Smooth muscle cell (in vitro differentiated cells): ENCODE results near the gene PARP16. TPM values are rescaled to one million over a fixed set of nuclear protein-coding genes. Genes with fewer than 3 reads are reported as not detected.

Experiments
- DNase-seq: peaks from one replicate; lab custom pipeline; 2025; ENCODE audit not compliant: unreplicated experiment; lab: John Stamatoyannopoulos, UW
- H2AFZ ChIP-seq: fragments of 200-600 bp; sonication (generic); 2 replicates; pipeline ENCODE4 v1.6.0; 2016; ENCODE audit warnings: antibody characterized with exemption, low read depth, mild to moderate bottlenecking
- H3F3A ChIP-seq: fragments of 200-600 bp; sonication (generic); 2 replicates; pipeline ENCODE4 v1.6.0; 2017; ENCODE audit warnings: antibody characterized with exemption, low read depth
- H3K27ac ChIP-seq: fragments of 200-600 bp; sonication (generic); 2 replicates; pipeline ENCODE4 v1.5.1; 2016; ENCODE audit warnings: low read depth, mild to moderate bottlenecking
- H3K27me3 ChIP-seq: fragments of 200-600 bp; sonication (generic); 2 replicates; pipeline ENCODE4 v1.6.1; 2016; ENCODE audit warnings: low read depth, mild to moderate bottlenecking
- H3K36me3 ChIP-seq: fragments of 200-600 bp; sonication (generic); 2 replicates; pipeline ENCODE4 v1.5.1; 2016; ENCODE audit warnings: low read depth
- H3K4me1 ChIP-seq: fragments of 200-600 bp; sonication (generic); 2 replicates; pipeline ENCODE4 v1.5.1; 2016; ENCODE audit warnings: low read depth
- H3K4me2 ChIP-seq: fragments of 200-600 bp; sonication (generic); 2 replicates; pipeline ENCODE4 v1.6.0; 2016; ENCODE audit warnings: mild to moderate bottlenecking
- H3K4me3 ChIP-seq: fragments of 200-600 bp; sonication (generic); 2 replicates; pipeline ENCODE4 v1.5.1; 2016; ENCODE audit warnings: mild to moderate bottlenecking
- H3K79me2 ChIP-seq: fragments of 200-600 bp; sonication (generic); 2 replicates; pipeline ENCODE4 v1.6.0; 2016; ENCODE audit warnings: low read depth, mild to moderate bottlenecking
- H3K9ac ChIP-seq: fragments of 200-600 bp; sonication (generic); 2 replicates; pipeline ENCODE4 v1.6.0; 2016; ENCODE audit warnings: low read depth
- H3K9me3 ChIP-seq: fragments of 200-600 bp; sonication (generic); replicated peaks from 2 replicates; pipeline ENCODE4 v1.5.1; 2016; ENCODE audit warnings: low read depth
- H4K20me1 ChIP-seq: fragments of 200-600 bp; sonication (generic); 2 replicates; pipeline ENCODE4 v1.6.0; 2016; ENCODE audit warnings: low read depth
- CTCF ChIP-seq: fragments of 200-600 bp; sonication (generic); IDR thresholded peaks from 2 replicates; pipeline ENCODE4 v1.5.1; 2017; ENCODE audit warnings: borderline replicate concordance, mild to moderate bottlenecking, antibody characterized with exemption; ENCODE audit not compliant: insufficient read depth, poor library complexity, severe bottlenecking
- WGBS: methylation state at CpG from one replicate; pipeline ENCODE4 v1.1.7; 2016; ENCODE audit warnings: low lambda C conversion rate; 5-methylcytosine and 5-hydroxymethylcytosine counted together
- polyA plus RNA-seq: library from polyadenylated mRNA; unstranded; fragments of >200 nt; fragmentation: Nextera tagmentation; extraction: Ambion mirVana; gene quantifications from 2 replicates; pipeline ENCODE4 v1.2.1, GENCODE V29; 2016
- small RNA-seq: library from RNA; depleted of rRNA; stranded (forward); fragments of <200 nt; gene quantifications from one replicate; pipeline ENCODE3, GENCODE V24; 2014
- total RNA-seq: library from RNA; depleted of rRNA; stranded (reverse); fragments of >200 nt; gene quantifications from 2 replicates; pipeline ENCODE4 v1.2.3, GENCODE V29; 2014

The PARP16 gene
- total and polyA plus RNA-seq, 2 experiments from 2014 or later: 6.0 to 15.1 TPM

GRCh38 chr15:65209701-65210643, 76.7 kb downstream of the PARP16 start:
- Histone ChIP-seq H3K36me3 (no peaks in the 10 kb centered on the region), H3K27ac (peak overlapping the region; percentile 65), H3K9ac (no peak overlapping the region), H4K20me1 (no peaks in the 10 kb centered on the region), H3K79me2 (no peaks in the 10 kb centered on the region), H3K9me3 (no peaks in the 10 kb centered on the region), H3K4me1 (peaks cover 34% of the 10 kb centered on the region), H2AFZ (peak overlapping the region; percentile 61), H3F3A (peaks cover 4% of the 10 kb centered on the region), H3K27me3 (no peaks in the 10 kb centered on the region), H3K4me2 (peak overlapping the region; percentile 74), H3K4me3 (no peak overlapping the region)
- 66% methylated on average over 17 of the region's 17 CpGs for WGBS
- no peak for DNase-seq
- TF ChIP-seq CTCF: no peak

- Histone ChIP-seq H3K27ac (no peak overlapping the region), H3F3A (peaks cover 4% of the 10 kb centered on the region), H3K79me2 (no peaks in the 10 kb centered on the region), H2AFZ (no peak overlapping the region), H3K9me3 (no peaks in the 10 kb centered on the region), H3K36me3 (no peaks in the 10 kb centered on the region), H3K4me2 (no peak overlapping the region), H3K27me3 (no peaks in the 10 kb centered on the region), H4K20me1 (no peaks in the 10 kb centered on the region), H3K4me1 (peaks cover 34% of the 10 kb centered on the region), H3K9ac (no peak overlapping the region), H3K4me3 (no peak overlapping the region)
- 93% methylated on average over 2 of the region's 2 CpGs for WGBS
- no peak for TF ChIP-seq CTCF
- no peak for DNase-seq
Measured at GRCh38 chr15:65208647-65209046, 78.0 kb downstream of the PARP16 start.

Small RNA genes within 50 kb of the gene (small RNA-seq; reads per million reads assigned to genes)
- not detected for gene AC068213.1
- gene RNU5A-1: 29,101 reads per million, percentile 100 among the genes with 10 or more reads in this experiment
- 2,090 reads per million, percentile 100 among the genes with 10 or more reads in this experiment for gene RNU5B-1
- gene RNU6-686P: not detected
- gene SNORA24B: 0.82 reads per million, percentile 26 among the genes with 10 or more reads in this experiment

Other genes with a start within 250 kb of the PARP16 start
- gene SLC51B, start 241.5 kb downstream of the PARP16 start, total RNA-seq: not detected in 2 replicates
- gene SLC51B, start 241.5 kb downstream of the PARP16 start, polyA plus RNA-seq: not detected in 2 replicates
- 8.7 and 11.8 TPM in 2 replicates for gene RASL12, start 218.9 kb downstream of the PARP16 start, total RNA-seq
- 14.6 and 15.0 TPM in 2 replicates for gene RASL12, start 218.9 kb downstream of the PARP16 start, polyA plus RNA-seq
- gene KBTBD13, start 210.1 kb downstream of the PARP16 start, total RNA-seq: not detected in 2 replicates
- 0.11 and 0.66 TPM in 2 replicates for gene KBTBD13, start 210.1 kb downstream of the PARP16 start, polyA plus RNA-seq
- gene UBAP1L, start 171.7 kb downstream of the PARP16 start, total RNA-seq: 0.90 and 1.0 TPM in 2 replicates
- 1.2 and 3.1 TPM in 2 replicates for gene UBAP1L, start 171.7 kb downstream of the PARP16 start, polyA plus RNA-seq
- 13.4 and 14.3 TPM in 2 replicates for gene PDCD7, start 153.1 kb downstream of the PARP16 start, total RNA-seq
- 10.4 and 11.6 TPM in 2 replicates for gene PDCD7, start 153.1 kb downstream of the PARP16 start, polyA plus RNA-seq
- 34.8 and 46.6 TPM in 2 replicates for gene CLPX, start 101.5 kb downstream of the PARP16 start, total RNA-seq
- 21.7 and 21.8 TPM in 2 replicates for gene CLPX, start 101.5 kb downstream of the PARP16 start, polyA plus RNA-seq
- 84.4 and 114 TPM in 2 replicates for gene CILP, start 75.4 kb downstream of the PARP16 start, total RNA-seq
- gene CILP, start 75.4 kb downstream of the PARP16 start, polyA plus RNA-seq: 87.9 and 125 TPM in 2 replicates
- gene RNU5A-1, start 9.2 kb upstream of the PARP16 start, total RNA-seq: not detected in 2 replicates
- not detected in 2 replicates for gene RNU5A-1, start 9.2 kb upstream of the PARP16 start, polyA plus RNA-seq
- gene RNU5B-1, start 17.8 kb upstream of the PARP16 start, total RNA-seq: not detected in 2 replicates
- not detected in 2 replicates for gene RNU5B-1, start 17.8 kb upstream of the PARP16 start, polyA plus RNA-seq
- 2.6 and 3.2 TPM in 2 replicates for gene IGDCC3, start 91.1 kb upstream of the PARP16 start, total RNA-seq
- gene IGDCC3, start 91.1 kb upstream of the PARP16 start, polyA plus RNA-seq: 5.9 and 8.5 TPM in 2 replicates
- 20.0 and 20.5 TPM in 2 replicates for gene IGDCC4, start 136.1 kb upstream of the PARP16 start, total RNA-seq
- gene IGDCC4, start 136.1 kb upstream of the PARP16 start, polyA plus RNA-seq: 24.2 and 25.2 TPM in 2 replicates
- gene DPP8, start 230.8 kb upstream of the PARP16 start, total RNA-seq: 30.2 and 36.4 TPM in 2 replicates
- gene DPP8, start 230.8 kb upstream of the PARP16 start, polyA plus RNA-seq: 25.6 and 30.8 TPM in 2 replicates
- 105 and 107 TPM in 2 replicates for gene HACD3, start 243.6 kb upstream of the PARP16 start, total RNA-seq
- 57.5 and 73.8 TPM in 2 replicates for gene HACD3, start 243.6 kb upstream of the PARP16 start, polyA plus RNA-seq